GM12892 (cell line): ENCODE data around the gene SNX27.

Experiments
- DNase-seq: peaks from one replicate; pipeline ENCODE4 v3.0.0; 2011; ENCODE audit not compliant: insufficient read length
- FAIRE-seq: peaks from 2 replicates; lab custom pipeline; 2011; peaks lifted over from hg19 to GRCh38; lab: Jason Lieb, UNC
- POLR2A ChIP-seq: IDR thresholded peaks from 2 replicates; pipeline ENCODE4 v1.6.1; 2011; ENCODE audit warnings: low read depth, low read length, control low read depth
- POLR2AphosphoS5 ChIP-seq: IDR thresholded peaks from 2 replicates; pipeline ENCODE4 v1.6.1; 2011; ENCODE audit warnings: low read depth, low read length, control low read depth
- TAF1 ChIP-seq: IDR thresholded peaks from 2 replicates; pipeline ENCODE4 v1.6.1; 2011; ENCODE audit warnings: low read depth, mild to moderate bottlenecking, control low read depth, low read length, borderline replicate concordance

Gene SNX27

DNA sequence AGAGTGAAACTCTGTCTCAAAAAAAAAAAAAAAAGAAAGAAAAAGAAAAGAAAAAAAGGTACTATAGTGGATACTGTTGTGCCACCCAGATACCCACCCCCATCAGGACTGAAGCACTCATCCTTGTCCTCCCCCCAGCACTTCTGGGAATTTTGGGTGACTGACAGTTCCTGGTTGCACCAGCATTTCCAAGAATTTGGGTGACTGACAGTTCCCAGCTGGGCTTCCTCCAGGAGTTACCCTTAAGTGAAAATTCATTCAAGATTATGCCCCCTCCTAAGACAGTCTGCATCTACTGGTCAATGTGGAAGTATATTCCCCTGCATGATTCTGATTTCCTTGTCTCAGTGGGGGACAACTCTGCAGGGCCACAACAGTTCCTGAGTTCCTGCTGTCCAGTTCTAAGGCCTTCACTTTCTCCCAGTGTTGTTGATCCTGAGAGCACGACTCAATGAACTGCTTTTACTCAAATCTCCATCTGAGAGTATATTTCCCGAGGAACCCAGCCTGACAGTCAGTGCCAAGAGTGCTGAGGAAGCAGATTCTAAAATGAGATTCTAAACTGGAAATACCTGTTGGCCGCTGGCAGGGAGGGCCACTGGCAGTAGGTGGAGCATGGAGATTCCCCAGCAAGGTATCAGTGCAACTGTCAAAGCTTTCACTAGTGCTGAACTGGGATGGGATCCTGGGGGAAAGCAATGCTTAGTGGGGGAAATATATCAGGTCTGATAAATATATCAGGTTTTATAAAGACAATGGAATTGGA, 127.9 kb downstream of the SNX27 start:
- no peak for DNase-seq
- TF ChIP-seq TAF1, result no peak
- no peak for TF ChIP-seq POLR2AphosphoS5
- no peak for TF ChIP-seq POLR2A
- FAIRE-seq, result no peak

GRCh38 chr1:151741516-151741915, 129.7 kb downstream of the SNX27 start:
- DNase-seq (no peak), FAIRE-seq (no peak)
- TF ChIP-seq POLR2A (no peak), TAF1 (no peak), POLR2AphosphoS5 (no peak)
